H9 (cell line): ENCODE measurements around the gene MARCHF9. TPM values are rescaled to one million over a fixed set of nuclear protein-coding genes. Genes with fewer than 3 reads are reported as not detected.

Source experiments
- DNase-seq: peaks from one replicate; pipeline ENCODE4 v3.0.0-alpha.2; 2017
- H2AFZ ChIP-seq: one replicate; pipeline ENCODE4 v1.6.1; 2013; ENCODE audit warnings: mild to moderate bottlenecking, low read length, control low read depth, moderate library complexity
- H2AK5ac ChIP-seq: 2 replicates; pipeline ENCODE4 v1.6.1; 2013; ENCODE audit warnings: low read length, control low read depth, mixed read lengths; ENCODE audit not compliant: insufficient read length
- H2BK120ac ChIP-seq: one replicate; pipeline ENCODE4 v1.6.1; 2013; ENCODE audit warnings: low read depth, mild to moderate bottlenecking, low read length, control low read depth, inconsistent platforms; ENCODE audit not compliant: poor library complexity, severe bottlenecking
- H2BK12ac ChIP-seq: 2 replicates; pipeline ENCODE4 v1.6.1; 2013; ENCODE audit warnings: low read length, control low read depth, mixed read lengths, low read depth; ENCODE audit not compliant: insufficient read length
- H2BK15ac ChIP-seq: 2 replicates; pipeline ENCODE4 v1.6.1; 2013; ENCODE audit warnings: low read depth, low read length, control low read depth
- H2BK20ac ChIP-seq: one replicate; pipeline ENCODE4 v1.6.1; 2013; ENCODE audit warnings: low read depth, mild to moderate bottlenecking, low read length, control low read depth, inconsistent platforms; ENCODE audit not compliant: poor library complexity, severe bottlenecking
- H2BK5ac ChIP-seq: 2 replicates; pipeline ENCODE4 v1.6.1; 2013; ENCODE audit warnings: low read length, control low read depth, mixed read lengths; ENCODE audit not compliant: insufficient read length
- H3K14ac ChIP-seq: 2 replicates; pipeline ENCODE4 v1.6.1; 2013; ENCODE audit warnings: low read length, control low read depth; ENCODE audit not compliant: insufficient read depth
- H3K18ac ChIP-seq: 2 replicates; pipeline ENCODE4 v1.6.1; 2013; ENCODE audit warnings: low read depth, mild to moderate bottlenecking, mixed read lengths, low read length, control low read depth; ENCODE audit not compliant: insufficient read length
- H3K23ac ChIP-seq: 2 replicates; pipeline ENCODE4 v1.6.1; 2013; ENCODE audit warnings: low read length, control low read depth, mixed read lengths, low read depth; ENCODE audit not compliant: insufficient read length
- H3K23me2 ChIP-seq: 2 replicates; pipeline ENCODE4 v1.6.1; 2013; ENCODE audit warnings: low read depth, mild to moderate bottlenecking, mixed read lengths, low read length, control low read depth; ENCODE audit not compliant: insufficient read length, poor library complexity, severe bottlenecking
- H3K27ac ChIP-seq: 2 replicates; pipeline ENCODE4 v1.5.1; 2013; ENCODE audit warnings: low read length, control low read depth, mixed read lengths, low read depth; ENCODE audit not compliant: insufficient read length
- H3K27me3 ChIP-seq: 2 replicates; pipeline ENCODE4 v1.6.1; 2013; ENCODE audit warnings: low read length, control low read depth, inconsistent platforms; ENCODE audit not compliant: insufficient read depth
- H3K4ac ChIP-seq: 2 replicates; pipeline ENCODE4 v1.6.1; 2013; ENCODE audit warnings: low read depth, mild to moderate bottlenecking, control low read depth, inconsistent platforms, low read length, moderate library complexity
- H3K4me1 ChIP-seq: 2 replicates; pipeline ENCODE4 v1.6.1; 2013; ENCODE audit warnings: low read length, control low read depth, inconsistent platforms; ENCODE audit not compliant: insufficient read depth
- H3K4me2 ChIP-seq: 2 replicates; pipeline ENCODE4 v1.6.1; 2013; ENCODE audit warnings: low read length, control low read depth, mixed read lengths; ENCODE audit not compliant: insufficient read length, insufficient read depth
- H3K56ac ChIP-seq: 2 replicates; pipeline ENCODE4 v1.6.1; 2013; ENCODE audit warnings: low read depth, mild to moderate bottlenecking, mixed read lengths, low read length, control low read depth; ENCODE audit not compliant: insufficient read length
- H3K79me1 ChIP-seq: 2 replicates; pipeline ENCODE4 v1.6.1; 2013; ENCODE audit warnings: low read depth, mild to moderate bottlenecking, moderate library complexity, low read length, control low read depth, inconsistent platforms; ENCODE audit not compliant: insufficient read depth, poor library complexity, severe bottlenecking
- H3K79me2 ChIP-seq: 2 replicates; pipeline ENCODE4 v1.6.1; 2013; ENCODE audit warnings: low read length, control low read depth, inconsistent platforms; ENCODE audit not compliant: insufficient read depth
- H3K9ac ChIP-seq: 2 replicates; pipeline ENCODE4 v1.6.1; 2013; ENCODE audit warnings: low read length, control low read depth, mixed read lengths; ENCODE audit not compliant: insufficient read length; ENCODE audit errors: extremely low read depth
- H3K9me3 ChIP-seq: one replicate; pipeline ENCODE4 v1.6.1; 2013; ENCODE audit warnings: low read depth, low read length, inconsistent platforms; ENCODE audit not compliant: control insufficient read depth
- H3T11ph ChIP-seq: one replicate; pipeline ENCODE4 v1.6.1; 2013; ENCODE audit warnings: mild to moderate bottlenecking, low read length, control low read depth, inconsistent platforms
- H4K20me1 ChIP-seq: one replicate; pipeline ENCODE4 v1.6.1; 2013; ENCODE audit not compliant: control insufficient read depth, insufficient read length, insufficient read depth
- H4K5ac ChIP-seq: 2 replicates; pipeline ENCODE4 v1.6.1; 2013; ENCODE audit warnings: low read depth, mild to moderate bottlenecking, mixed read lengths, low read length, control low read depth; ENCODE audit not compliant: insufficient read length
- H4K8ac ChIP-seq: replicated peaks from 2 replicates; pipeline ENCODE4 v1.6.1; 2013; ENCODE audit warnings: low read length, control low read depth, mixed read lengths, low read depth; ENCODE audit not compliant: insufficient read length
- H4K91ac ChIP-seq: 2 replicates; pipeline ENCODE4 v1.6.1; 2013; ENCODE audit warnings: low read depth, mild to moderate bottlenecking, moderate library complexity, mixed read lengths, low read length, control low read depth; ENCODE audit not compliant: insufficient read length
- H3K27ac Mint-ChIP-seq, 3 experiments: 2 replicates in 2 of 3; 3 replicates in 1 of 3; pipeline ENCODE4 v1.8.0; 2020 to 2021; ENCODE audit warnings: mixed read lengths in 3 of 3, mild to moderate bottlenecking in 1 of 3, moderate library complexity in 1 of 3
- H3K27me3 Mint-ChIP-seq: 2 replicates; pipeline ENCODE4 v1.8.0; 2021; ENCODE audit warnings: low read depth, mild to moderate bottlenecking, moderate library complexity, mixed read lengths
- H3K36me3 Mint-ChIP-seq, 3 experiments: 2 replicates in 2 of 3; 3 replicates in 1 of 3; pipeline ENCODE4 v1.8.0; 2020 to 2021; ENCODE audit warnings: low read depth in 3 of 3, mixed read lengths in 3 of 3; ENCODE audit not compliant: insufficient read depth in 1 of 3
- H3K4me1 Mint-ChIP-seq, 2 experiments: 2 replicates each; pipeline ENCODE4 v1.8.0; 2020; ENCODE audit warnings: mixed read lengths in 2 of 2
- H3K4me3 Mint-ChIP-seq, 2 experiments: 2 replicates in 1 of 2; 3 replicates in 1 of 2; pipeline ENCODE4 v1.8.0; 2020 to 2021; ENCODE audit warnings: mild to moderate bottlenecking in 2 of 2, mixed read lengths in 2 of 2, moderate library complexity in 1 of 2
- H3K9me3 Mint-ChIP-seq, 2 experiments: 2 replicates in 1 of 2; 3 replicates in 1 of 2; pipeline ENCODE4 v1.8.0; 2020; ENCODE audit warnings: mild to moderate bottlenecking in 2 of 2, mixed read lengths in 2 of 2, moderate library complexity in 1 of 2
- CTCF ChIP-seq: fragments of 200-600 bp; sonication (generic); conservative IDR thresholded peaks from 3 replicates; pipeline ENCODE4 v1.8.0; 2021; ENCODE audit warnings: antibody characterized with exemption, mild to moderate bottlenecking
- total RNA-seq: library from RNA; stranded (reverse); gene quantifications from 2 replicates; pipeline ENCODE4 v1.2.1, GENCODE V29; 2021

Gene MARCHF9
- total RNA-seq, 1 experiment from 2014 or later: 20.5 TPM

GRCh38 chr12:57767305-57767698 is 12.4 kb downstream of the MARCHF9 start:
- H2BK5ac ChIP-seq: no peak overlapping the region
- H3K79me2 ChIP-seq: no peaks in the 10 kb centered on the region
- H2AFZ ChIP-seq: no peak overlapping the region
- TF ChIP-seq CTCF: no peak
- H3K4me3 Mint-ChIP-seq: peak overlapping the region; percentile 57 to 75; a peak in 3 of 5 replicates
- no peak overlapping the region for H4K8ac ChIP-seq
- 0 out of 7 replicates have a peak overlapping the region, but pooled peaks of 2 of the 3 experiments have one; percentile 44 to 51 for H3K27ac Mint-ChIP-seq
- peaks cover 3% of the 10 kb centered on the region; the same call in 1 of the 2 replicates for H3K4me1 ChIP-seq
- H3K23me2 ChIP-seq: peaks cover 27% of the 10 kb centered on the region
- peak overlapping the region; percentile 80 for H3K4me2 ChIP-seq
- H2BK20ac ChIP-seq: no peak overlapping the region
- no peak overlapping the region for H2BK120ac ChIP-seq
- no peak overlapping the region for H3T11ph ChIP-seq
- no peak overlapping the region for H3K56ac ChIP-seq
- no peak overlapping the region for H2BK12ac ChIP-seq
- peaks cover 40% of the 10 kb centered on the region for H3K27me3 Mint-ChIP-seq
- no peak overlapping the region for H3K18ac ChIP-seq
- H3K14ac ChIP-seq: no peak overlapping the region
- peaks cover 31% of the 10 kb centered on the region; the same call in 1 of the 2 replicates for H3K27me3 ChIP-seq
- peaks cover 32 to 48% of the 10 kb centered on the region in 2 experiments for H3K4me1 Mint-ChIP-seq
- H3K4ac ChIP-seq: no peak overlapping the region
- H3K79me1 ChIP-seq: no peaks in the 10 kb centered on the region
- H2BK15ac ChIP-seq: no peak overlapping the region
- no peak overlapping the region for H4K91ac ChIP-seq
- H3K27ac ChIP-seq: no peak overlapping the region
- no peaks in the 10 kb centered on the region for H3K9me3 Mint-ChIP-seq
- no peak overlapping the region for H3K9ac ChIP-seq
- H2AK5ac ChIP-seq: no peak overlapping the region
- no peaks in the 10 kb centered on the region for H3K9me3 ChIP-seq
- peaks cover 20 to 39% (median 31%) of the 10 kb centered on the region in 3 experiments for H3K36me3 Mint-ChIP-seq
- H3K23ac ChIP-seq: no peak overlapping the region
- H4K5ac ChIP-seq: no peak overlapping the region
- no peak for DNase-seq
- H4K20me1 ChIP-seq: no peaks in the 10 kb centered on the region
